HepG2 (cell line): Measurements from ENCODE around the gene SUPT6H. TPM values are rescaled to one million over a fixed set of nuclear protein-coding genes. Genes with fewer than 3 reads are reported as not detected.
A peak's percentile ranks its signal among the peaks of the same experiment; 100 is the strongest.

Experiments used
- AGO1 ChIP-seq: fragments of 200-400 bp; formaldehyde crosslinking; IDR thresholded peaks from 2 replicates; pipeline ENCODE4 v1.6.1; 2017; ENCODE audit warnings: mild to moderate bottlenecking, low read depth, low read length, moderate library complexity; ENCODE audit not compliant: poor library complexity, severe bottlenecking
- CENPX ChIP-seq: sonication (generic); formaldehyde crosslinking; IDR thresholded peaks from 2 replicates; pipeline ENCODE4 v1.9.0; 2021; ENCODE audit warnings: mild to moderate bottlenecking, missing genetic modification reagents, moderate library complexity
- CHCHD3 ChIP-seq: sonication (generic); formaldehyde crosslinking; IDR thresholded peaks from 2 replicates; pipeline ENCODE4 v1.8.0; 2022; ENCODE audit warnings: mild to moderate bottlenecking, missing genetic modification reagents, moderate library complexity
- GABPA ChIP-seq, 2 experiments: IDR thresholded peaks; 2 replicates each; pipeline ENCODE4 v1.6.1; 2011 to 2016; ENCODE audit warnings: low read depth in 2 of 2, low read length in 1 of 2, missing biosample characterization in 1 of 2, missing genetic modification characterization in 1 of 2
- HDAC6 ChIP-seq: fragments of 200-600 bp; sonication (generic); IDR thresholded peaks from 2 replicates; pipeline ENCODE4 v1.7.0; 2017; ENCODE audit warnings: mild to moderate bottlenecking, antibody characterized with exemption, low read length, low read depth
- KLF16 ChIP-seq, 2 experiments: sonication (generic) in 1 of 2; formaldehyde crosslinking in 1 of 2; IDR thresholded peaks; 2 replicates each; pipeline versions ENCODE4 v1.6.1 to v1.8.0; 2016 to 2023; ENCODE audit warnings: missing genetic modification reagents in 2 of 2, missing compliant biosample characterization in 1 of 2
- MBNL3 ChIP-seq: fragments of 250-450 bp; sonication (Bioruptor Pico); conservative IDR thresholded peaks from 2 replicates; pipeline ENCODE4 v1.8.0; 2022; ENCODE audit warnings: mild to moderate bottlenecking, inconsistent platforms
- RORA ChIP-seq: sonication (generic); formaldehyde crosslinking; IDR thresholded peaks from 2 replicates; pipeline ENCODE4 v1.5.0; 2020; ENCODE audit warnings: mild to moderate bottlenecking, missing genetic modification reagents, moderate library complexity
- SIN3A ChIP-seq: IDR thresholded peaks from 2 replicates; pipeline ENCODE4 v1.6.1; 2011; ENCODE audit warnings: low read depth, mild to moderate bottlenecking, control low read depth, low read length, borderline replicate concordance
- SIX4 ChIP-seq: sonication (generic); formaldehyde crosslinking; IDR thresholded peaks from 2 replicates; pipeline ENCODE4 v1.4.0; 2020; ENCODE audit warnings: missing genetic modification reagents
- SYNCRIP ChIP-seq: fragments of 200-400 bp; formaldehyde crosslinking; IDR thresholded peaks from 2 replicates; pipeline ENCODE4 v1.6.1; 2018; ENCODE audit warnings: mild to moderate bottlenecking, low read depth, low read length; ENCODE audit not compliant: insufficient read depth
- XRCC5 ChIP-seq: fragments of 200-400 bp; formaldehyde crosslinking; optimal IDR thresholded peaks from 2 replicates; pipeline ENCODE3; 2017; ENCODE audit warnings: mild to moderate bottlenecking, low read length
- ZC3H4 ChIP-seq: sonication (generic); formaldehyde crosslinking; IDR thresholded peaks from 2 replicates; pipeline ENCODE4 v1.4.0; 2020; ENCODE audit warnings: missing genetic modification reagents, borderline replicate concordance
- ZNF138 ChIP-seq: sonication (generic); formaldehyde crosslinking; IDR thresholded peaks from 2 replicates; pipeline ENCODE4 v1.5.0; 2020; ENCODE audit warnings: mild to moderate bottlenecking, low read depth, missing genetic modification reagents
- ZNF24 ChIP-seq: fragments of 450-650 bp; IDR thresholded peaks from 2 replicates; pipeline ENCODE4 v1.6.1; 2017; ENCODE audit warnings: antibody characterized with exemption, mild to moderate bottlenecking
- ZNF263 ChIP-seq: sonication (generic); formaldehyde crosslinking; IDR thresholded peaks from 2 replicates; pipeline ENCODE4 v1.4.0; 2020; ENCODE audit warnings: missing genetic modification reagents
- ZNF382 ChIP-seq: sonication (generic); formaldehyde crosslinking; IDR thresholded peaks from 2 replicates; pipeline ENCODE4 v1.5.0; 2020; ENCODE audit warnings: missing genetic modification reagents, mild to moderate bottlenecking, borderline replicate concordance
- ZNF510 ChIP-seq: sonication (generic); formaldehyde crosslinking; IDR thresholded peaks from 2 replicates; pipeline ENCODE4 v1.4.0; 2020; ENCODE audit warnings: low read depth, mild to moderate bottlenecking, missing genetic modification reagents
- polyA plus RNA-seq, 8 experiments: library from polyadenylated mRNA; depleted of rRNA in 3 of 8; stranded (reverse) in 7 of 8; unstranded in 1 of 8; fragments of >200 nt; fragmentation: Illumina TruSeq in 4 of 8; extraction: Trizol in 4 of 8; gene quantifications; 2 replicates each; pipeline versions ENCODE4 v1.2.1 to v1.2.3, GENCODE V29; 2011 to 2016; ENCODE audit warnings: low read depth in 4 of 8, missing spikeins in 1 of 8, mixed read lengths in 1 of 8; ENCODE audit not compliant: insufficient read depth in 1 of 8
- total RNA-seq, 5 experiments: library from RNA; depleted of rRNA; stranded (reverse); fragments of >200 nt; fragmentation: Illumina TruSeq; extraction: Trizol; gene quantifications; 2 replicates each; pipeline ENCODE4 v1.2.3, GENCODE V29; 2016; ENCODE audit warnings: low read depth in 1 of 5
- TF ChIP-seq, protein P1 (sequence below): sonication (generic); formaldehyde crosslinking; IDR thresholded peaks from 2 replicates; pipeline ENCODE4 v1.4.0; 2020; ENCODE audit warnings: mild to moderate bottlenecking, missing genetic modification reagents
- TF ChIP-seq, protein P2 (sequence below): sonication (generic); formaldehyde crosslinking; IDR thresholded peaks from 2 replicates; pipeline ENCODE4 v1.5.0; 2020; ENCODE audit warnings: missing genetic modification reagents
- TF ChIP-seq, protein P3 (sequence below): sonication (generic); formaldehyde crosslinking; IDR thresholded peaks from 2 replicates; pipeline ENCODE4 v1.5.0; 2020; ENCODE audit warnings: missing genetic modification reagents, mild to moderate bottlenecking, borderline replicate concordance
- TF ChIP-seq, protein P4 (sequence below), 2 experiments: fragments of 450-650 bp in 1 of 2; sonication (generic) in 1 of 2; formaldehyde crosslinking; IDR thresholded peaks; 2 replicates each; pipeline versions ENCODE4 v1.5.0 to v1.8.0; 2020 to 2022; ENCODE audit warnings: mild to moderate bottlenecking in 1 of 2, missing genetic modification reagents in 1 of 2
- TF ChIP-seq, protein P5 (sequence below): IDR thresholded peaks from 2 replicates; pipeline ENCODE4 v1.6.1; 2016; ENCODE audit warnings: low read depth, borderline replicate concordance
- TF ChIP-seq, protein P6 (sequence below): fragments of 450-650 bp; IDR thresholded peaks from 2 replicates; pipeline ENCODE4 v1.6.1; 2017

SUPT6H gene
- total and polyA plus RNA-seq, 2 of the 13 experiments (the other 11 are each of a cell fraction or from before 2014, with no cell fraction given) = 32.7 to 39.9 TPM

DNA sequence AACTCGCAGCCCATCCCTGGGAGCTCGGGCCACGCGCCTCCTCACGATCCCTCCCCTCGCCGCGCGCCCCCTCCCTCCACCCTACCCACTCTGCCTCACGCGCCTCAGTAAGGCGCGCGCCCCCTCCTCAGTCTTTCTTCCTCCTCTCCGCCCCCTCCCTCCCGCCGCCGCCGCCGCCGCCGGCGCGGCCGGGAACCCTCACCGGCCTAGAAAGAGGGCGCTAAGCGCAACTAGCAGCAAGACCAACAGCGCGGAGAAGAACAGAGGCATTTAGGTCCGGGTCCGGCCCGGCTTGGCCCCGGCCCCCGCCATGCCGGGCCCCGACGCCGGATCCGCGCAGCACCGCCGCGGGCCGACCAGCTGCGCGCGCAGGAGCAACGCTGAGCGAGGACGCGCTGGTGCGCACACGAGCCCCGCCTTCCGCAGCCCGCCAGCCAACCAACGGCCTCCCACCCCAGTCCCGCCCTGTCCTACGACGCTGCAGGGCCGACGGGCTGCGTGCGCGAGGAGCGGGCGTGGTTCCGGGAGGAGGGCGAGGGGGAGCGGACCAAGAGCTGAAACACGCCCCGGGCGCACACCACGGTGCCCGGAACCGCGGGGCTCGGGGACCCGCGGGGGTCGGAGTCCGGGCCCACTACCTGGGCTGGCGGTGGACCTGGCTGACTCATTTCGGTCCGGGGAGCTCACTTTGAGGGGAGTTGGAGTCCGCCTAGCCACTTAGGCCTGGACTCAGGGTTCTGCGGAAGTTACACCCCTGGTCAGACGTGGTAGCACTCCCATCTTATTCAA is 17.0 kb upstream of the SUPT6H start, which contains the start of gene BLTP2 (continued):
- TF ChIP-seq, protein P1, sequence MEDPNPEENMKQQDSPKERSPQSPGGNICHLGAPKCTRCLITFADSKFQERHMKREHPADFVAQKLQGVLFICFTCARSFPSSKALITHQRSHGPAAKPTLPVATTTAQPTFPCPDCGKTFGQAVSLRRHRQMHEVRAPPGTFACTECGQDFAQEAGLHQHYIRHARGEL (CRISPR knock-in tag) = no peak
- TF ChIP-seq ZNF382 (CRISPR knock-in tag) (no peak), HDAC6 (no peak), KLF16 (CRISPR knock-in tag; IDR thresholded peaks at IDR 0.05) (peak in 1 of 2 experiments; percentile 34; a peak in 1 of 4 replicates), SYNCRIP (no peak), RORA (CRISPR knock-in tag) (no peak), ZNF138 (CRISPR knock-in tag) (0 out of 2 replicates have a peak, but pooled peaks have one; percentile 67), AGO1 (peak; percentile 61), GABPA (IDR thresholded peaks at IDR 0.05; ENCODE audit: low read depth, low read length) (peak; percentile 69), GABPA (CRISPR knock-in tag; IDR thresholded peaks at IDR 0.05; ENCODE audit: low read depth) (peak; percentile 69), ZNF263 (peak; percentile 92), MBNL3 (CRISPR knock-in tag) (no peak), ZNF510 (peak; percentile 68; the same call in 1 of the 2 replicates), SIN3A (no peak; the same call in 1 of the 2 replicates), CHCHD3 (no peak), ZC3H4 (CRISPR knock-in tag) (no peak), ZNF24 (no peak), XRCC5 (peak; percentile 80), CENPX (no peak), SIX4 (CRISPR knock-in tag) (no peak)
- TF ChIP-seq, protein P2, sequence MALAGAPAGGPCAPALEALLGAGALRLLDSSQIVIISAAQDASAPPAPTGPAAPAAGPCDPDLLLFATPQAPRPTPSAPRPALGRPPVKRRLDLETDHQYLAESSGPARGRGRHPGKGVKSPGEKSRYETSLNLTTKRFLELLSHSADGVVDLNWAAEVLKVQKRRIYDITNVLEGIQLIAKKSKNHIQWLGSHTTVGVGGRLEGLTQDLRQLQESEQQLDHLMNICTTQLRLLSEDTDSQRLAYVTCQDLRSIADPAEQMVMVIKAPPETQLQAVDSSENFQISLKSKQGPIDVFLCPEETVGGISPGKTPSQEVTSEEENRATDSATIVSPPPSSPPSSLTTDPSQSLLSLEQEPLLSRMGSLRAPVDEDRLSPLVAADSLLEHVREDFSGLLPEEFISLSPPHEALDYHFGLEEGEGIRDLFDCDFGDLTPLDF (CRISPR knock-in tag) = peak; percentile 75
- TF ChIP-seq, protein P3, sequence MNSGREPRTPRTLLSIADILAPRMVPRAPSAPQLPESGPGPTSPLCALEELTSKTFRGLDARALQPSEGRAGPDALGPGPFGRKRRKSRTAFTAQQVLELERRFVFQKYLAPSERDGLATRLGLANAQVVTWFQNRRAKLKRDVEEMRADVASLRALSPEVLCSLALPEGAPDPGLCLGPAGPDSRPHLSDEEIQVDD = no peak; the same call in 1 of the 2 replicates
- TF ChIP-seq, protein P4, sequence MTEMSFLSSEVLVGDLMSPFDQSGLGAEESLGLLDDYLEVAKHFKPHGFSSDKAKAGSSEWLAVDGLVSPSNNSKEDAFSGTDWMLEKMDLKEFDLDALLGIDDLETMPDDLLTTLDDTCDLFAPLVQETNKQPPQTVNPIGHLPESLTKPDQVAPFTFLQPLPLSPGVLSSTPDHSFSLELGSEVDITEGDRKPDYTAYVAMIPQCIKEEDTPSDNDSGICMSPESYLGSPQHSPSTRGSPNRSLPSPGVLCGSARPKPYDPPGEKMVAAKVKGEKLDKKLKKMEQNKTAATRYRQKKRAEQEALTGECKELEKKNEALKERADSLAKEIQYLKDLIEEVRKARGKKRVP (CRISPR knock-in tag; IDR thresholded peaks at IDR 0.05) = peak in 1 of 2 experiments; percentile 48; a peak in 1 of 4 replicates
- TF ChIP-seq, protein P5, sequence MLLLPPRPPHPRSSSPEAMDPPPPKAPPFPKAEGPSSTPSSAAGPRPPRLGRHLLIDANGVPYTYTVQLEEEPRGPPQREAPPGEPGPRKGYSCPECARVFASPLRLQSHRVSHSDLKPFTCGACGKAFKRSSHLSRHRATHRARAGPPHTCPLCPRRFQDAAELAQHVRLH = peak; percentile 44; the same call in 1 of the 2 replicates
- TF ChIP-seq, protein P6, sequence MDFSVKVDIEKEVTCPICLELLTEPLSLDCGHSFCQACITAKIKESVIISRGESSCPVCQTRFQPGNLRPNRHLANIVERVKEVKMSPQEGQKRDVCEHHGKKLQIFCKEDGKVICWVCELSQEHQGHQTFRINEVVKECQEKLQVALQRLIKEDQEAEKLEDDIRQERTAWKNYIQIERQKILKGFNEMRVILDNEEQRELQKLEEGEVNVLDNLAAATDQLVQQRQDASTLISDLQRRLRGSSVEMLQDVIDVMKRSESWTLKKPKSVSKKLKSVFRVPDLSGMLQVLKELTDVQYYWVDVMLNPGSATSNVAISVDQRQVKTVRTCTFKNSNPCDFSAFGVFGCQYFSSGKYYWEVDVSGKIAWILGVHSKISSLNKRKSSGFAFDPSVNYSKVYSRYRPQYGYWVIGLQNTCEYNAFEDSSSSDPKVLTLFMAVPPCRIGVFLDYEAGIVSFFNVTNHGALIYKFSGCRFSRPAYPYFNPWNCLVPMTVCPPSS = no peak
